Fibroblast of the conjunctiva (primary cell): ENCODE data around the gene SLC10A3.

Source experiments
- DNase-seq: peaks from one replicate; pipeline ENCODE4 v3.0.0-alpha.2; 2010; ENCODE audit warnings: low read depth

The SLC10A3 gene

GRCh38 chrX:154437971-154438893 is 52.2 kb downstream of the SLC10A3 start:
- no peak for DNase-seq
